OCI-LY1 (cell line): Measurements from ENCODE around the gene ST6GALNAC4.

Experiments
- H2AFZ ChIP-seq: fragments of 200-600 bp; sonication (generic), shearing (Covaris generic); 2 replicates; pipeline ENCODE4 v1.6.0; 2014; ENCODE audit warnings: antibody characterized with exemption, mild to moderate bottlenecking, low read length
- H3F3A ChIP-seq: fragments of 200-600 bp; sonication (generic), shearing (Covaris generic); 2 replicates; pipeline ENCODE4 v1.6.0; 2014; ENCODE audit warnings: mild to moderate bottlenecking, antibody characterized with exemption, low read length, moderate library complexity; ENCODE audit not compliant: insufficient read depth
- H3K27ac ChIP-seq: fragments of 200-600 bp; sonication (generic); 2 replicates; pipeline ENCODE4 v1.5.1; 2014; ENCODE audit warnings: low read length, mixed run types, mild to moderate bottlenecking, low read depth; ENCODE audit not compliant: poor library complexity, severe bottlenecking
- H3K27me3 ChIP-seq: fragments of 200-600 bp; sonication (generic); 2 replicates; pipeline ENCODE4 v1.6.0; 2014; ENCODE audit warnings: antibody characterized with exemption, mild to moderate bottlenecking, low read length, moderate library complexity; ENCODE audit not compliant: insufficient read depth
- H3K36me3 ChIP-seq: fragments of 200-600 bp; sonication (generic); 2 replicates; pipeline ENCODE4 v1.6.1; 2014; ENCODE audit warnings: mild to moderate bottlenecking, antibody characterized with exemption, low read length, moderate library complexity, mixed read lengths; ENCODE audit not compliant: insufficient read depth
- H3K4me1 ChIP-seq: fragments of 200-600 bp; sonication (generic); 2 replicates; pipeline ENCODE4 v1.5.1; 2014; ENCODE audit warnings: mild to moderate bottlenecking, low read length, moderate library complexity; ENCODE audit not compliant: insufficient read depth, severe bottlenecking
- H3K4me2 ChIP-seq: fragments of 200-600 bp; sonication (generic), shearing (Covaris generic); 2 replicates; pipeline ENCODE4 v1.6.1; 2014; ENCODE audit warnings: low read length
- H3K4me3 ChIP-seq: fragments of 200-600 bp; sonication (generic); 2 replicates; pipeline ENCODE4 v1.5.1; 2014; ENCODE audit warnings: low read length, low read depth, mild to moderate bottlenecking, mixed read lengths; ENCODE audit not compliant: poor library complexity, severe bottlenecking
- H3K79me2 ChIP-seq: fragments of 200-600 bp; shearing (Covaris generic); 2 replicates; pipeline ENCODE4 v1.6.1; 2016; ENCODE audit warnings: mixed run types, low read length, mixed read lengths; ENCODE audit not compliant: insufficient read depth
- H3K9ac ChIP-seq: fragments of 200-600 bp; sonication (generic), shearing (Covaris generic); 2 replicates; pipeline ENCODE4 v1.6.1; 2014; ENCODE audit warnings: mild to moderate bottlenecking, low read length, mixed read lengths
- H3K9me2 ChIP-seq: fragments of 200-600 bp; sonication (generic), shearing (Covaris generic); 2 replicates; pipeline ENCODE4 v1.6.1; 2014; ENCODE audit warnings: low read depth, mild to moderate bottlenecking, low read length, mixed read lengths
- H3K9me3 ChIP-seq: fragments of 200-600 bp; shearing (Covaris generic); 2 replicates; pipeline ENCODE4 v1.6.1; 2014; ENCODE audit warnings: low read length, mixed read lengths
- H4K20me1 ChIP-seq: fragments of 200-600 bp; sonication (generic), shearing (Covaris generic); 2 replicates; pipeline ENCODE4 v1.6.0; 2016; ENCODE audit warnings: mild to moderate bottlenecking, low read length; ENCODE audit not compliant: insufficient read depth
- EZH2 ChIP-seq: fragments of 200-600 bp; sonication (generic), shearing (Covaris generic); IDR thresholded peaks from 2 replicates; pipeline ENCODE4 v1.8.0; 2017; ENCODE audit warnings: borderline replicate concordance, mixed run types, mild to moderate bottlenecking, antibody characterized with exemption, low read length, moderate library complexity, mixed read lengths
- TF ChIP-seq, protein P1 (sequence below): fragments of 200-600 bp; sonication (generic), shearing (Covaris generic); IDR thresholded peaks from 2 replicates; pipeline ENCODE4 v1.5.1; 2017; ENCODE audit warnings: mild to moderate bottlenecking, antibody characterized with exemption, low read length, moderate library complexity, mixed read lengths

The ST6GALNAC4 gene

DNA sequence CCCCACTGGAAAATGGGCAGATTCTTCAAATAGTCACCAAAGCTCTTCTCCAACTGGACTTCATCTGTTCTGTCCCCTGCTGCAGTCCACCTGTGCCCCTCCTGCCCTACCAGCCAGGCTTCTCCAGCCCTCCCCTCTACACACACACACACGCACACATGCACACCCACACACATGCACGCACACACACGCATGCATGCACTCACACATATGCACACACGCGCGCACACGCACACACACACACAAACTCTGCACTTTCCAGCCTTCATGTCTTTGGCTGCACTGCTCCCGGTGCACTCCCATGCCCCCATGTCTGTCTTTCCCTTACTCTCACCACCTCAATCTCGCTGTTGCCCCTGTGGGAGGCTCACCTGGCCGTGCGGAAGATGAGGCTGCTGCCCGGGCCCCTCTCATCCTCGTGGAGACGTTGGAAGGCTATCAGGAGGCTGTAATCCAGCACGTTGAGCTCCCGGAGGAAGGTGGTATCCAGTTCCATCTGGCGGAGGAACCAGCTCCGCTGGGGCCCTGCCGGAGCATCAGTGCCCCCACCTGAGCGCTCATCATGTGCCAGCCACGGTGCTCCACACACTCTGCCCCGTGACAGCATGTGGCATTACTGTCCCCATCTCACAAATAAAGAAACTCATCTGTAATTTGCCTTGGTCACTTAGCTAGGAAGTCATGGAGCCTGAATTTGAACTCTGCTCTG lies 8.0 kb upstream of the ST6GALNAC4 start:
- H2AFZ ChIP-seq = no peak overlapping the region
- no peak overlapping the region for H3K27ac ChIP-seq
- H3K4me3 ChIP-seq = no peak overlapping the region
- H4K20me1 ChIP-seq = no peaks in the 10 kb centered on the region
- no peaks in the 10 kb centered on the region for H3K9me2 ChIP-seq
- no peaks in the 10 kb centered on the region for H3K36me3 ChIP-seq
- peaks cover 9% of the 10 kb centered on the region for H3K27me3 ChIP-seq
- no peaks in the 10 kb centered on the region for H3K9me3 ChIP-seq
- no peak overlapping the region for H3K9ac ChIP-seq
- no peaks in the 10 kb centered on the region for H3F3A ChIP-seq
- peaks cover 24% of the 10 kb centered on the region for H3K4me1 ChIP-seq
- TF ChIP-seq, protein P1, sequence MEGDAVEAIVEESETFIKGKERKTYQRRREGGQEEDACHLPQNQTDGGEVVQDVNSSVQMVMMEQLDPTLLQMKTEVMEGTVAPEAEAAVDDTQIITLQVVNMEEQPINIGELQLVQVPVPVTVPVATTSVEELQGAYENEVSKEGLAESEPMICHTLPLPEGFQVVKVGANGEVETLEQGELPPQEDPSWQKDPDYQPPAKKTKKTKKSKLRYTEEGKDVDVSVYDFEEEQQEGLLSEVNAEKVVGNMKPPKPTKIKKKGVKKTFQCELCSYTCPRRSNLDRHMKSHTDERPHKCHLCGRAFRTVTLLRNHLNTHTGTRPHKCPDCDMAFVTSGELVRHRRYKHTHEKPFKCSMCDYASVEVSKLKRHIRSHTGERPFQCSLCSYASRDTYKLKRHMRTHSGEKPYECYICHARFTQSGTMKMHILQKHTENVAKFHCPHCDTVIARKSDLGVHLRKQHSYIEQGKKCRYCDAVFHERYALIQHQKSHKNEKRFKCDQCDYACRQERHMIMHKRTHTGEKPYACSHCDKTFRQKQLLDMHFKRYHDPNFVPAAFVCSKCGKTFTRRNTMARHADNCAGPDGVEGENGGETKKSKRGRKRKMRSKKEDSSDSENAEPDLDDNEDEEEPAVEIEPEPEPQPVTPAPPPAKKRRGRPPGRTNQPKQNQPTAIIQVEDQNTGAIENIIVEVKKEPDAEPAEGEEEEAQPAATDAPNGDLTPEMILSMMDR = no peak
- no peak for TF ChIP-seq EZH2
- H3K79me2 ChIP-seq = no peaks in the 10 kb centered on the region
- H3K4me2 ChIP-seq = no peak overlapping the region

DNA sequence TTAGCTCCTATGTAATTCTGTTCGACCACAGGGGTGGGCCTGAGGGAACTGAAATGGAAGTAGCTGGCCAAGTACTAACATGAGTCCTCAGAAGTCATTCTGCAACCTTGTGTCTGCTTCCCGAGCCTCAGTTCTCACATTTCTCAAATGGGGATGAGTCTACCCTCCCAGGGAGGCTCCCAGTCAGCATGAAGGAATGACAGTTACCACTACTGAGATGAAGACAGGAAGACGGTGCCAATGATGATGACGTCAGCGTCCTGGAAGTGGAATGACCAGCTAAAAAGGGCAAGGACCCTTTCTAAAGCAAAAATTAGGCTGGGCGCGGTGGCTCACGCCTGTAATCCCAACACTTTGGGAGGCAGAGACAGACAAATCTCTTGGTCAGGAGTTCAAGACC lies 6.9 kb upstream of the ST6GALNAC4 start:
- Histone ChIP-seq H4K20me1 (no peaks in the 10 kb centered on the region), H3F3A (no peaks in the 10 kb centered on the region), H3K79me2 (no peaks in the 10 kb centered on the region), H3K9ac (no peak overlapping the region), H2AFZ (no peak overlapping the region), H3K4me3 (no peak overlapping the region), H3K36me3 (no peaks in the 10 kb centered on the region), H3K9me2 (no peaks in the 10 kb centered on the region), H3K9me3 (no peaks in the 10 kb centered on the region), H3K4me2 (no peak overlapping the region), H3K27ac (no peak overlapping the region), H3K27me3 (no peaks in the 10 kb centered on the region), H3K4me1 (peaks cover 23% of the 10 kb centered on the region)
- TF ChIP-seq EZH2 = no peak
- TF ChIP-seq, protein P1 = no peak

DNA sequence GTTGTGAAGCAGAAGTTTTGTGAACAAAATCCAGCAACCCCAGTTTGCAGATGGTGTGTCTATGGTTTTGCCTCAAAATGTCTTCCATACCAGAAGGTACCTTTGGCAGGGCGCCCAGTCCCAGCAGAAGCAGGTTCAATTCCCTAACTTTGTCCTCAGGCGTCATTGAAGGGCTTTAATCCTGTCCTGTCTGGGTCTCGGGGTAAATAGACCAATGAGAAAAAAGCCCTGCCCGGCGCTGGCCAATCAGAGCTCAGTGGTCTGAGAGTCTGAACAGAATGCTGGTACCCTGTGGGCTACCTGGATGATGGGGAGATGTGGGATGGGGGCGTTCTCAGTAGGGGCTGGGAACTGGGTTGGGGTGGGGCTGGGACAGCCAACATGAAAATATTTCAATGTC lies 6.2 kb upstream of the ST6GALNAC4 start:
- Histone ChIP-seq H4K20me1 (no peaks in the 10 kb centered on the region), H3K79me2 (no peaks in the 10 kb centered on the region), H3K9me3 (no peaks in the 10 kb centered on the region), H3K9ac (no peak overlapping the region), H3K4me2 (no peak overlapping the region), H3K9me2 (no peaks in the 10 kb centered on the region), H3K36me3 (no peaks in the 10 kb centered on the region), H3K4me3 (no peak overlapping the region), H3F3A (no peaks in the 10 kb centered on the region), H3K27me3 (no peaks in the 10 kb centered on the region), H3K27ac (no peak overlapping the region), H2AFZ (no peak overlapping the region), H3K4me1 (peaks cover 24% of the 10 kb centered on the region)
- no peak for TF ChIP-seq EZH2
- TF ChIP-seq, protein P1 = no peak
